Activated CD8-positive, alpha-beta memory T cell treated with anti-CD3 and anti-CD28 coated beads for 1 hour (primary cell): Measurements from ENCODE around the gene HTR1E.
"Not testable (repeated sequence)": the region's sequence is repeated elsewhere in the genome, so short reads cannot be mapped to it uniquely, and the experiment has no call there.

Source experiments
- DNase-seq, 2 donors: peaks; one replicate each; pipeline ENCODE4 v3.0.0-alpha.2; 2020; ENCODE audit warnings: low read depth in 1 of 2; ENCODE audit errors: extremely low read depth in 1 of 2

HTR1E gene

GRCh38 chr6:86937219-86938079 is at the start of gene HTR1E:
HTR1E (plus strand) TSS chr6:86937528; CDS start chr6:87015335, 77,807 bp downstream.
- no peak for DNase-seq

DNA sequence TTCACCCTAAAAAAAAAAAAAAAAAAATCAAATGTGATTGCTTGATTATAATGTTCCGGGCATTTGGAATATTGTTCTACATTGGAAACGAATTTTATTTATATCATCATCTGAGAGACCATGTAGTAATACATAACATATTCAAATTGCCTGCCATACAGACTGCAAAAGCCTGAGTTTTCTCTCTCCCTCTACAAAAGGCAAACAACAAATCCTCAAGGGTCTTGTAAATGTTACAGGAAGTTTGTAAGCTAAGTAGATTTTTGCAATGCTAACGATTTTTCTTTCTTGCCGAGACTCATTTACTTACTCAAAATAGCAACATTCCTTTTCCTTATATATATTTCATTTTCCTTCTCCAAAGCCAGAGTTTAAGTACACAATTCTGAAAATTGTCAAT is 49.0 kb upstream of the HTR1E start:
- DNase-seq = no peak

GRCh38 chr6:86897265-86897664 is 40.1 kb upstream of the HTR1E start:
- not testable (repeated sequence) for DNase-seq

- DNase-seq = no peak
Observed at GRCh38 chr6:86913795-86914194, 23.5 kb upstream of the HTR1E start.

DNA sequence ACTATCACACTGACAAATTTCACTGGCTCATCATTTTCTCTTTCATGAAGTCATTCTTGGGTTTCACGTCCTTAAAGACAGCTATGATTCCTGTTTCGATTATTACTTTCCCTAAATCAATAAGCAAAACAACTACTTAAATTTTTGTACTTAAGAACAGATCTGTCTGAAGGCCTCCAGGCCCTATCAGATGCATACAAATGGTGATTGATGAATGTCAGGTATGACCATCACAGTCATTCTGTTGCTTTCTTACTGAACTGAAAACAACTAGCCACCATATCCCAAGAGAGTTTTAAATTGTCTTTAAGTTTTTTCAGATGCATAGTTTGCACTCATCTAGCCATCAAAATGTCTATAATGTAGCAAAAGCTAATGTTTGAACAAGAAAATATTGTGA is 20.9 kb upstream of the HTR1E start:
- no peak for DNase-seq

DNA sequence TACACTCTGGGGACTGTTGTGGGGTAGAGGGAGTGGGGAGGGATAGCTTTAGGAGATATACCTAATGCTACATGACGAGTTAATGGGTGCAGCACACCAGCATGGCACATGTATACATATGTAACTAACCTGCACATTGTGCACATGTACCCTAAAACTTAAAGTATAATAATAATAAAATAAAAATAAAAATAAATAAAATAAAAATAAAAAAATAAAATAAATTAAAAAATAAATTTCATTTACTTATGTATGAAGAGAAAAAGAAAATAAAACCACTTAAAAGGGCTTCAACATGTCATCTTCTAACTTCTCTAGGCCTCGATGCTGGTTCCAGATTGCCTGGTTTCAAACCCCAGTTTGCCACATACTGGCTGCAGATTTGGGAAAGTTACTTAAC is 10.2 kb upstream of the HTR1E start:
- DNase-seq = not testable (repeated sequence)

GRCh38 chr6:86927859-86928258 is 9.5 kb upstream of the HTR1E start:
- not testable (repeated sequence) for DNase-seq

DNA sequence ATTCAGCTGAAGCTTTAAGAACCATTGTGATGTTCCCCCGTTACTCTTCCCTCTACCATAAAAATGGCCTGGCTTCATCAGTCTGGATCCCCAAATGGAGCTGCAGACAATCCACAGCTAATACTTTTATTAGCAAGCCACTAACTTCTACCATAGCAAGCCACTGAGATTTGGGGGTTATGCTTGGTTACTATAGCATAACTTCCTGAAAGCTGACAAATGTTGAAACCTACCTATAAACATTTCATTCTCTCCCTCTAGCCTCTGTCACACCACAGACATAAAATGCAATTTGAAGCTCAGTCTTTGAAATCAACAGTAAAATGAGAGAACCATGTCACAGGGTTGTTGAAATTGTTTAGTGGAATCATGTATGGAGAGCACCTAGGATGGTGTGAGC is 3.0 kb upstream of the HTR1E start:
- no peak for DNase-seq

DNA sequence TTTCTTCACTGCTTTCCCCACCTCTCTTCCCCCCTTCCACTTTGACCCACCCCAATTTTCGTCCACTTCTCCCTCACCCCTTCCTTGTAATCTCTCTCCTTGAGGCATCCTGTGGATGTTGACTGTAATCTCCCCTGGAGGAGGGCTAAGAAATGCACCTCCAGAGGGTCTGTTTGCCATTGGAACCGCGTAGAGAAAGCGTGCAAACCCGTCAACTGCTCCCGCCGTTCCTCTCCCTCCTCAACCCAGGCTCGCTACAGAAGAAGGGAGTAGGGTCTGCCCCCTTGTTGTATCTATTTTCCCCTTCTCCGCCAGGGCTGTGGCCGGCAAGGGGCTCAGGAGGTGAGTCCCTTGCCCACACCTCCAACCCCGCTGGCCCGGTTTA is 502 bp upstream of the HTR1E start:
- DNase-seq = no peak

DNA sequence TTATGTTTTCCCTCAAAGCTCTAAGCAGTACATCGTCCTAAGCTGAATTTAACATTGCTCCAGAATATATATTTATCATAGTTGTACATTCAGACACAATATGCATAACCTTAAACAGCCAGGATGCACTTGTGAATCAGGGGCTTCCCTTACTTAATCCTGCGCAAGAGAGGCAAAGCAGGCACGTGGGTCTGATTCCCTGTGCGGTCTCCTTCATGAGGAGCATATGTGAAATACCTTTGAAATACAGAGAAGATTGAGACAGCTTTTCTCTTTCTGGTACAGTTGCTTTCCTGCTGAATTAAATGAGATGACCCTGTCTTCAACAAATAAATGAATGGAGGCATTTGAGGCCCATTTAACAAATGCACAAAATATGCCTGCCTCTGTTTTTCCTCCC is 1.5 kb downstream of the HTR1E start:
- no peak for DNase-seq

DNA sequence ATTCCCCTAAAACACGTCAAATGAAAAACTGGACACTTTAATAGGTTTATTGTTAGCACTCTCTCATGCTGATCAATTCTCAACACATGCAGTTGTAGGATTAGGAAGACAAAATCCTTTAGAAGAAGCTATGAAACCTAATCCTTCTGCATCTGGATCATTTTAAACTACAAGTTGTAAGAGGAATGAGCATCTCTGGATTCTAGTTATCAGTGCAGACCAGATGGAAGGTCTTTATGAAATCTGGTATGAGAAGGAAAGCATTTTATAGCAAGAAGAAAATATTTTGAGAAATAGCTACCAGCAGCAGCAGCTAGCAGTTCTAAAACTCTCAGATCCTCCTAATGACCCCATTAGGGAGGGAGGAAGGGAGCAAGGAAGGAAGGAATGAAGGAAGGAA is 4.1 kb downstream of the HTR1E start:
- no peak for DNase-seq

GRCh38 chr6:86942769-86943516 is 5.6 kb downstream of the HTR1E start:
- DNase-seq = no peak

DNA sequence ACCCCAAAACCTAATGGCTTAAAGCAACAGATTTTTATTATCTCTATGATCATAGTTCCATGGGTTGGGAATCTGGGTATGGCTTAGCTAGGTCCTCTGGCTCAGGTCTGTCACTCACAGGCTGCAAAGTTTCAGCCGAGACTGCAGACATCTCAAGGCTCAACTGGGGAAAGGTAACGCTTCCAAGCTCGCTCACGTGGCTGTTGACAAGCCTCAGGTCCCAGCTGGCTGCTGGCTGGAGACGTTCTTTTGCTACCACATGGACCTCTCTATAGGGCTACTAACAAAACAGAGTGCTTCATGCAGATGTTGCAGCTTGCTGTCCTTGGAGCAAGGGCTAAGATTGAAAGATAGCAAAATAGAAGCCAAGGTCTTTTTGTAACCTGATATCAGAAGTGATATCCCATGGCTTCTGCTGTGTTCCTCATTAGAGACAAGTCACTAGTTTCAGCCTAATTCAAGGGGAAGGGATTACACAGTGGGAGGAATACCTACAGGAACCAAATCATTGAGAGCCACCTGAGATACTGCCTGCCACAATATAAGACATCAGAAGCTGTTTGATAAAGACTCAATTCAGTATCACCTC is 6.6 kb downstream of the HTR1E start:
- no peak for DNase-seq

DNA sequence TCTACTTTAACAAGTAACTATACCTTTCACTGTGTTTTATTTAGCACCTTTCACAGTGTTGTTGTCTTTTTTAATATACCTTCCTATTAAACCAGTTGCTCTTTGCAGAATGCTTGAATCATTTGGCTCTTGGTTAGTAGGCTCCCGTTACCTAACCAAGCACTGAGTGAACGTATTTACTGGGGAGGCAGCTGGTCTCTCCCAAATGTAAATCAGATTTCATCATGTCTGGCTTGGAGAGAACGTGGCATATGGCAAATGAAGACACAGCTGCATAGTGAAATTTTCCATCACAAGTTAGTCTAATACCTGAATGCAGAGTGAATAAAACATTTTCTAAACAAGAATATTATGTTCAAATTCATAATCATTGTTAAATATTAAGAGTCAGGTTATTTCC is 12.4 kb downstream of the HTR1E start:
- DNase-seq = no peak

- DNase-seq = no peak
Observed at GRCh38 chr6:86952991-86953390, 15.7 kb downstream of the HTR1E start.

DNA sequence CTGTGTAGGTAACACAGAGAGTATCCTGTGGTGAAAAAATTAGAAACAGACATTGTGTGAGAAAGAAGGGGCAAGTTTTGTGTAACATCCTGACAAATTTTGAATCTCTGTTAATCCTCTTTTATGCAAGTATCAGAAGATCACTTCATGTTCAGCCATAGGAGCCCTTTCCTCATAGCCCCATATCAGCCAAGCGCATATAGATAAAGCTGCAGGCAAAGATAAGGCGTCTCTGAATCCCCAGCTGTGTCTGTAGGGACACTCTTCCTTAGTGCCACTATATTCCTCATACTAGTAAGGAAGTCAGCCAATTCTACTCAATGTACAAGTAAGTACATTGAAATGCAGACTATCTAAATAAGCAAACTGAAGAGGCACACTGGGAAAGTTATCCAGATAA is 22.3 kb downstream of the HTR1E start:
- DNase-seq = no peak

GRCh38 chr6:86961455-86962200 is 24.3 kb downstream of the HTR1E start:
- DNase-seq = no peak

DNA sequence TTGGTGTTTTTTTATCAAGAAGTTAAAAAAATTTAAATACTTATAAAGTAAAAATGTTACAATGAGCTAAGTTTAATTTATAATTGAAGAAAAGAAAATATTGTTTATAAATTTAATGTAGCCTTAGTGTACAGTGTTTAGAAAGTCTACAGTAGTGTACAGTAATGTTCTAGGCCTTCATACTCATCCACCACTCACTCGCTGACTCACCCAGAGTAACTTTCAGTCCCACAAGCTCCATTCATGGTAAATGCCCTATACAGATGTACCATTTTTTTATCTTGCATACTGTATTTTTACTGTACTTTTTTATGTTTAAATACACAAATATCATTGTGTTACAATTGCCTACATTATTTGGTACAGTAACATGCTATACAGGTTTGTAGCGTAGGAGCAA is 26.0 kb downstream of the HTR1E start:
- no peak for DNase-seq

GRCh38 chr6:86964029-86964579 is 26.8 kb downstream of the HTR1E start:
- DNase-seq = no peak

GRCh38 chr6:86966271-86966670 is 28.9 kb downstream of the HTR1E start:
- no peak for DNase-seq

DNA sequence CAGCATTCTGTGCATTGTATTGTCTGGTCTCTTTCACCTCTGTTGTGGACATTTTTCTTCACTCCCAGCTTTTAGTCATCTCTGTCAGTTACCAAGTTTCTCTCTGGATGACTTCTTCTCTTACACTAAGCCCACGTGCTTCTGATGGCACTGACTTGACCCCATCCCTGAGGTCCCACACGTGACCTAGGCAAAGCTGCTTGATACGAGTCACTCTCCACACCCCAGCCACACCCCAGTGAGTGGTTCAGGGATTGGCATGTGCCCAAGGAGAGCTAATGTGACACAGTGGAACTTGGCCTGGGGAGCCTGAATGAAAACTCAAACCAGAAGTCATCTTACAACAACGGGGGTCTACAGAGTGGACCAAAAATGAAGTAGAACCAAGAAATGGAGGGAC is 32.2 kb downstream of the HTR1E start:
- DNase-seq = no peak
